GM21515 (cell line): ENCODE measurements around the gene TFF2.

Experiments
- ATAC-seq: cut with Tn5 transposase; IDR thresholded peaks from one replicate; pipeline ENCODE4 v1.9.1; 2021; ENCODE audit not compliant: unreplicated experiment

The TFF2 gene, protein sequence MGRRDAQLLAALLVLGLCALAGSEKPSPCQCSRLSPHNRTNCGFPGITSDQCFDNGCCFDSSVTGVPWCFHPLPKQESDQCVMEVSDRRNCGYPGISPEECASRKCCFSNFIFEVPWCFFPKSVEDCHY

DNA sequence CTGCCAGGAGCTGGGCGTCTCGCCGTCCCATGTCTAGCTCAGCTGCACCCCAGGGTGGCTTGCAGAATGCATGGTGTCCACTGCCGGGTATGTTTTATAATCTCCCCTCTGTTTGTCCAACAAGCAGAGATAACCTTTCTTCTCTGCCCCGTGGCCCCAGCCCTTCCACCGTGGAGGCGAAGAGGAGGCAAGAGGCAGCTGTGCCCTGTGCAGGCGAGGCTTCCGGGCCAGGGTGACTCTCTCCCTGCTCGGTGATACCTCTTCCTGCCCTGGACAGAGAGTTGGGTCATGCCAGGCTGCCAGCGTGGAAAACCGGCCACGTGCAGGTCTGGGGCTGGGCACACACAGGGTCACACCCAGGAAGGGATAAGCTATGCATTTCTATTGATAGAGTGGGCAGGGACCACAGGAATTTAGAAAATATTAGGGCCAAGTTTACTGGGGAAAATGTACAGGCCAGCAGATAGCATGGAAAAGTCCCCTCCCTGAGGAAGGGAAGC lies at the start of gene TFF2:
TSS of gene TFF2 (minus strand) at position 68 of the 500 bp plus-strand sequence. CDS start at position 31, 37 bp downstream.
- no peak for ATAC-seq

DNA sequence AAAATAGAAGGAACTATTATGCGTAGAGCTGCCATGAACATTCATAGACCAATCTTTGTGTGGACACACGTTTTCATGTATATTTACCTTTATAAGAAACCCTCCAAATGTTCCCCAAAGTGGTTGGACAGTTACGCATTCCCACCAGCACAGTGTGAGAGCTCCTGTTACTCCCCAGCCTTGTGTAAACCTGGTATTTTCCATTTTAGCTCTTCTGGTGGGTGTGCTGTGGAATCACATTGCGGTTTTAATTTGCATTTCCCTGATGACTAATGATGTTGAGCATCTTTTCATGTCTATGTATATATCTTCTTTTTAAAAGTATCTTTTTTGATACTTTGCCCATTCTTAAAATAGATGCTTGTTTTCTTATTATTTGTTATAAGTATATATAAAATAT lies 49.7 kb upstream of the TFF2 start:
- ATAC-seq, result no peak

DNA sequence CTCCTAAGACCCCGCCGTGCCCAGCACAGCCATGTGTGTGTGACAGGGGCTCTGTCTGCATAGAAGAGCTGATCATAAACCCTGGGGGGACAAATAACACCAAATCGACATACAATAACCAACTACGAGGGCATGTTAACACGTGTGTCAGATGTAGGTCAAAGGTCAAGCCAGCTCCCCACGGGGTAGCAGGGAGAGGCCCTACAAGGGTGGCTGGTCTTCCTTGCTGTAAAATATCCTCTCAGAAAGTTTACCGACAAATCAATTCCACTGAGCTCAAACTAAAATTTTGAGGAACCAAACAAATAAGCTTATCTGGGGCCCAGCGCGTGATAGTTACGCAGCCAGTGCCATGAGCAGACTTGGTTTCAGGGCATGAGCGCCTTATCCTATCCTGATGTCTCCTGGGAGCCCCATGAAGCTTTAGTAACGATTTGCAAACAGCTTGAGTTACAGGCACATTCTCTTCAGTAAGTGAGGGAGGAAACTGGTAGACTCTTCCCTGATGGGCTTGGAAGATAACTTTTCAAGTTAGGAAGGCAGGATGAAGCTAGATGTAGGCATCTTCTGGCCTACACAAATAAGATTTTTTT lies 47.7 kb upstream of the TFF2 start:
- ATAC-seq, result no peak

DNA sequence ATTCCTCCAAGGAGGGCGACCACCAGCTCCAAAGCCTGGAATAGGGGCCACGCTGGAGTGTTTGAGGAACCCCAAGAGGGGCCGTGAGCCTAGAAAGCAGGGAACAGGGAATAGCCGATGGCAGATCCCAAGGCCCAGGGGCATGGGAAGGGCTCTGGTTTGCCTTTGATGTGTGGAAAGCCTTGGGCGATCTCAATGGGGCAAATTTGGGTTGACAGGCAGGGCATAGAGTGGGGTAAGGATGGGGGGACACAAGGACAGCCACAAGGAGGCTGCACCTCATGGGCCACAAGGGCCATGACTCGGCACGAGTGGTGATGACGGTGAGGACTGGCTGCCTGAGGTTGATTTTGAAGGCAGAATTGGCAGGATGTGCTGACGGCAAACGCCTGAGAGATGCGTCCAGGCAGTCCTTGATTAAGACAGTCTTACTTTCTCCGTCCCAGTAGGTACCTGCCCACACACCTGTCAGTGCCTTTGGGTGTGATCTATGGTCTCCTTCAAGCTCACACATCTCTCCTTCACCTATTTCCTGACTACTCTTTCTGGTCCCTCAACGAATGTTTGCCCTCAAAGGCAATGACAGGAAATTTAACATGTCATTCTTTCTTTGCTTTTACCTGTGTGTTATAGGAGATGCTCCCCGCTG lies 47.1 kb upstream of the TFF2 start:
- no peak for ATAC-seq

DNA sequence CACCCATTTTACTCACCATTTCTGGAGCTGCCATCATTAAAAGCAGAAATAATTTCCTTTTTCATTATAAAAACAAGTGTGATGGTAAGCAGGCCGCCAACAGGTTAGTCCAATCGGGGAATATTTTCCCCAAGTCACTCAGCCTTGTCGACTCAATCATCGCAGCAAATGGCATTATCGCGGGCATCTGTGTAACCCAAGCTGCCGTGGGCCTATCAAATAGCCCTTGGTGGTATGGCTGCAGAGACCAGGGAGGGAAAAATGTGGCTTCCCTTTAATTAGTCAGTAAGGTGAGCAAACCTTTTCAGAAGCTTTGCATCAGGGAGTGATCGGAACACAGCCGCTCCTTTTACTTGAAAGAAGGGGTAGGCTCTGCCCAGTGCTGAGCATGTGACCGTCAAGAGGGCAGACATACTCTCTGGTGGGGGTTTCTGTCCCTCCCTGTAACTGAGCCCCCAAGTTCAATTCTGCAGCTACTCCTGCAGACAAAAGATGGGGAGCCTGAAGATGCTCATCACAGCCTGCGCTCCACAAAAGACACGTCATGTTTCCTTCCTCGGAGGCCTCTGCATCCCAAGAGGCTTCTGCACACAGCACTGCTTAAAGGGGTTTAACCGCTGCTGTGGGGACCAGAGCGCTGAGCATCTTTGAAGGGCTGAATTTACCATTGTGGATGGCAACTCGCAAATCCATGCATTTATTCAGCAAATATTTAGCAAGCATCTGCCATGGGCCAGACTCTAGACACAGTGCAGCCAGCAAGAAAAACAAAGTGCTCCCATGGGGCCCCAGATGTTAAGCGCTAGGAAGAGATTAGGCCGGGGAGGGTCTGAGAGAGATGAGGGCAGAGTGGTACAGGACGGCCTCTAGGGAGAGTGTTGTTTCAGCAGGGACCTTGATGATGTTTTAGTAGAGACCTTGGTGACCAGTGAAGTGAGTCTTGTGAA lies 46.3 kb upstream of the TFF2 start:
- ATAC-seq, result no peak

DNA sequence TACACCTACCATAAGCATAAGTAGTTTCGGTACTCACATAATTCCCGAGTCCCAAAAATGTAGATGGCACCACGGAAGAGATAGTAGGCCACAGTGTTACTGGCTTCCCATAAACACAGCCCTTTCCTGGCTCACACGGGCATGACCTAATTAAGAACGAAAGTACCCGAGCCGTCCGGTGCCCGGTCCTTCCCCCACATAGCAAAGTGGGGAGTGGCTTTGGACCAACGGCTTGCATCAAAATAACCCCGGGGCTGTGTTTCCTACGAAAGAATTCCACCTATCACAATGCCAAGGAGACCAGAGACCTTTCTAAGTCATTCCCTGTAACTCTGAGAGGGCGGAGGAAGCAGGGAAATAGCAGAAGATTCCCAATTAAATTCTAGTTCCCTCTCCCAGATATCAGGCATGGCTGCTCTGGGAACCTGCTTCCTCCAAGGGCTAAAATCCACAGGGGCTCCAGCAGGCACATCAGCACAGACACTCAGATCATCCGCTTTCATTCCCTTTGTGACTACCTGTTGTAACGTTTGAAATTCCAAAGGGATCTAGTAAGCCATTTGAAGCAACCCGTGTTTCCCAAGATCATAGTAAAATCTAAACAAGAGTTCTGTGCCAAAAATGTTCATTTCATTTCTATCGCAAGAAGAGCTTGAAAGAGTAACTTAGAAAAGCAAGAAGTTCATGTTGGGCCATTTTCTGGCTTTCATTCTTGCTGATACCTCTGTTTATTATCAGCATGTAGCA lies 45.3 kb upstream of the TFF2 start, which contains the start of gene TMPRSS3:
TSS of gene TMPRSS3 (minus strand) at position 148 of the 747 bp plus-strand sequence. CDS start 635 bp downstream, outside the sequence.
- ATAC-seq, result no peak

DNA sequence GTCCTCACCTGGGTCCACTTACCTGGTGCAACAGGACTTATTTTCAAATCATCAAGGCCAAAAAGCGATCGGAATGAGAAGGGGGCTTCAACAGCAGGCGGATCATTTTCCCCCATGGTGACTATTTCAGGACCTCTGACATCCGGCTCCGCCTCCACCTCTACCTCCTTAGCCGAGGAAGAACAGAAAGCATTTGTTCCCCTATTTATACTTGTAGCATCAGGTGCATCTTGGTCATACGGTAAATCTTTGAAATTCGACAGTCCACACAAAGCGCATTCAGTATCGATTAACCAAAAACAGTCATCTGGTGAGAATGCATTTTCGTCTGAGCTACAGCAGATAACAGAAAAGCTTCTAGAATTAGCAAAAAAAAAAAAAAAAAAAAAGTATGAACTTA lies 44.5 kb upstream of the TFF2 start:
- no peak for ATAC-seq

DNA sequence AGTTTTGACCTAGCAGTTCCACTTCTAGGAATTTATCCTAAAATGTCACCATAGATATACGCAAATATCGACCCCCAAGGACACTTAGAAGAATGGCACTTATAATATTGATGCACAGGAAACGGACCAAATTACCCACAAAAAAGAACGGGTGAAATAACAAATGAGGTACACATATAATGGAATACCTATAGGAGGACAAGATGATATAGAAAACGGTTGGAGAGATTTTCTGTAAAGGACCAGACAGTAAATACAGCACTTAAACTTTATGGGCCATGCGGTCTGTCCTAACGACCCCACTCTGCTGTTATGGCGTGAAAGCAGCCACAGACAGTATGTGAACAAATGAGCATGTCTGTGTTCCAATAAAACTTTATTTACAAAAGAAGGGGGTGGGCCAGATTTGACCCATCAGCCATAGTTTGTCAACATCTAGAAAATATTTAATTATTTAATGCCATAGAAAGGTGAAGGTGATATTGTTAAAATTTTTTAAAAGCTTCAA lies 42.7 kb upstream of the TFF2 start:
- no peak for ATAC-seq

DNA sequence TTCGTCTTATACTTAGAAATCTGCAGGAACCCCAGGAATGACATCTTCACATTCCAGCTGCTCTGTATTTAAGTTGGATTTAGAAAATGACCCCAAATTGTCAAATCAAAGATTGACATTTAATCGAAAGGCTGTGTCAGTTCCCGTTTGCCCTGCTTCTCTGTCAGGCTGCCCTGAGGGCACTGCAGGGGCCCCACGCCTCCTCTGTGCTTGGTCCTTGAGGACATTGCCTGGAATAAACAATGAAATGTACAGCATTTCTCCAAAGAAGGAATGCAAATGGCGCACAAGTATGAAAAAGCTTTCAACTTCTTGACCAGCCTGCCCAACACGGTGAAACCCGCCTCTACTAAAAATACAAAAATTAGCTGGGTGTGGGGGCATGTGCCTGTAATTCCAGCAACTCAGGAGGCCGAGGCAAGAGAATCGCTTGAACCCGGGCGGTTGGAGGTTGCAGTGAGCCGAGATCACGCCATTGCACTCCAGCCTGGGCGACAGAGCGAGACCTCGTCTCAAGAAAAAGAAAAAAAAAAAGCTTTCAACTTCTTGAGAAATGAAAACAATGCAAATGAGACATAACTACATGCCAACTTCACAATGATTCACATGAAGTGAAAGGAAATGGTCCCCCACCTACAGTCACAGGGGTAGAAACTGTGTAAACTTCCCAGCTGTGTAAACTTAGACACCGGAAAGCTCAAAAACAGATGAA lies 42.1 kb upstream of the TFF2 start:
- ATAC-seq, result peak; percentile 72

DNA sequence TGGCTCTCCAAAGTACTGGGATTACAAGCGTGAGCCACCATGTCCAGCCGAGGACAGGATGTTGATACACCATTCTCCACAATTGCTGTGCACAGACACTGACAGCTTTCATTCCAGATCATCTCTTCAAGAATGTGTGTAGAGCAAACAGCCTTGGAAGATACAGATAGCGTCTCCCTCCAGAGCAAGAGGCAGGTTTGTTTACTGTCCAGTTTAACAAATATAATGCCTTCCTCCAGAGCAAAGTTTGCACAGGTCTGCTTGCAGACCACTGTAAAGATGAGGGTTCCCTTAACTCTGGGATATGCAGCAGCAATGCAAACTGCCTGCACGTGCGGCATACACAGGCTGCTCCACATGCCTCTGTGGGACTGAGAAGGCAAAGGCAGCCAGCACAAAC lies 40.5 kb upstream of the TFF2 start:
- no peak for ATAC-seq

DNA sequence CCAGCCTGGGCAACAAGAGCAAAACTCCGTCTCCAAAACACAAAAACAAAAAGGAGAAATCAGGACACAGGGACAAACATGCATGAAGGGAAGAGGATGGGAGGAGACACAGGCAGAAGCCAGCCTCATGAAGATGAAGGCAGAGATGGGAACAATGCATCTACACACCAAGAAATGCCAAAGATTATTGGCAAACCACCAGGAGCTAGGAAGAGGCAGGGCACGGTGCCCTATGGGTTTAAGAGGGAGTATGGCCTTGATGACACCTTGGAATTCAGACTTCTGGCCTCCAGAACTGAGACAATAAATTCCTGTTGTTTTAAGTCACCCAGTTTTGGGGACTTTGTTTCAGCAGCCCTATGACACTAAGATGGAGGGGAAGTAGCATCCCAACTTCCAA lies 39.9 kb upstream of the TFF2 start:
- ATAC-seq, result no peak

DNA sequence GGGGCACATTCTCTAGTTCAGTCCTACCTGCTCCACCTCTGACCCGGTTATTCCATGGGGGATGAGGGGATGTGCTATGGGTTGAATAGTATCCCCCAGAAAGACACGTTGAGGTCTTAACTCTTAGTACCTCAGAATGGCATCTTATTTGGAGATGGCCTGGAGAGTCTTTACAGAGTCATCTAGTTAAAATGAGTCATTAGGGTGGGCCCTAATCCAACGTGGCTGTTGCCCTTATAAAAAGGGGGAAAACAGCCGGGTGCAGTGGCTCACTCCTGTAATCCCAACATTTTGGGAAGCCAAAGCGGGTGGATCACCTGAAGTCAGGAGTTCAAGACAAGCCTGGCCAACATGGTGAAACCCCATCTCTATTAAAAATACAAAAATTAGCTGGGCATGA lies 39.4 kb upstream of the TFF2 start:
- ATAC-seq, result no peak

DNA sequence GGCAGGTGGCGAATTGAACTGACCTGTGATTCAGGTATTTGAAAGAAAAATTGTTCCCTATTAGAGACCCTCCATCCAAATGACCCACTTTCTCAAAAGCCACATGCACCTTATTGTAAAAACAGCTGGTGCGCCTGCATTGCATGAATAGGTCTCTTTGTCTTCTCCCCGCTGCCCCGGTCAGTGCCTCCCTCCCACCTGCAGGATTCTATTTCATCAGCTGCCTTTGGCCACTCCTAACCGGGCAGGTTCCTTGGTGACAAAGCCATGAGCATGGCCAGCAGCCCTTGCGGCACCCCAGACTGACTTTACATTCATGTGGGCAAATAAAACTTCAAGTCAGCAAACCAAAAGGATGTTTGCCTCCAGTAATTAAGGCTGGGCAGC lies 38.6 kb upstream of the TFF2 start:
- ATAC-seq, result no peak

DNA sequence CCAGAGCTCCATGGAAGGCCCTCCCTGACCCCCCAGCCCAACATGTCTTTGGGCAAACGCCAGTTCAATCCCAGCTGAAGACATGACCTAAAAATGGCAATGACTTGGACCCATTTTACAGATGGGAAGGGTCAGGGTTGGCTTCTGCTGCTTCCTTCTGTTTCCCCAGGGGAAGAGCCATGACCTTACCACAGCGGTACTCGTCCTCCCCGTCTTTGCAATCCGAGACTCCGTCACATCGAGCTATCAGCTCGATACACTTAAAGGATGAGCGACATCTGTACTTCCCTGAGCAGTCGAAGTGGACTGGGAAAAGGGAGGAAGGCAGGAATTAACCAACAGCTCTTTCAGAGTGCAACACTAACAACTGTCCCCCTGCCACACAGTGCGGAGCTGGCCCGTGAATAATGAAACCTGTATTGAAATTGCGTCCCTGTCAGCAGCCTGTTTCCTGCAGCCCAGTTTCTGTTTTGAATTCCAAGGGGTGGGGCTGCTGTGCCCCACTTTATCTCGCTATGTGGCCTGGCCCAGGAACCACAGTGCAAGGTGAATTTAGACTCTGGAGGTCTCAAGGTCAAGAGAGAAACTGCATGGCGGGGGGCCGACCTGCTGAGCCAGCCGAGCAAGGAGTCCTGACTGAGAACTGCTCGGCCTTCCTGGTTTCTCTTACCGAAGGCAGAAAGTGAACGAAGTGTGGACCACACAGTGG lies 38.1 kb upstream of the TFF2 start:
- no peak for ATAC-seq

DNA sequence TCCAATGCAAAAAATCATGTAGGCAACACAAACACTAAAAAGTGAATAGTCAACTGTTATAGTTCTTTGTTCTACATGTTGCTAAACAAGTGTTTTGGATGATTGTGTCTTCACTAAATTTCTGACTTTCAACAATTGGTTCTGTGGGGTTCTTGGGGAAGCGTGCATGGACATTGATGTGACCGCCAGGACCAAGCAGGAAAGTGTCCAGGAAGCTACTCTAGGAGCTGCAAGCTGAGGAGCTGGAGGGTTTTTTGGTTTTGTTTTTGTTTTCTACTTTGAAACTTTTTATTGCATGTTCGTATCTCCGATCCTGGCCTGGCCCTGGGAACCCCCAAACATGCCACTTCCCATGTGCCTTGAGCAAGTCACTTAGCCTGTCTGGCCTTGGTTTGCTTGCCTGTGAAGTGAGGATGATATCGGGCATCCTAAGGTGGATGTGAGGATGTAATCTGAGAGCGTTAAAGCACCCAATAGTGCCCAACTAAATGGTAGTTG lies 37.1 kb upstream of the TFF2 start:
- no peak for ATAC-seq

DNA sequence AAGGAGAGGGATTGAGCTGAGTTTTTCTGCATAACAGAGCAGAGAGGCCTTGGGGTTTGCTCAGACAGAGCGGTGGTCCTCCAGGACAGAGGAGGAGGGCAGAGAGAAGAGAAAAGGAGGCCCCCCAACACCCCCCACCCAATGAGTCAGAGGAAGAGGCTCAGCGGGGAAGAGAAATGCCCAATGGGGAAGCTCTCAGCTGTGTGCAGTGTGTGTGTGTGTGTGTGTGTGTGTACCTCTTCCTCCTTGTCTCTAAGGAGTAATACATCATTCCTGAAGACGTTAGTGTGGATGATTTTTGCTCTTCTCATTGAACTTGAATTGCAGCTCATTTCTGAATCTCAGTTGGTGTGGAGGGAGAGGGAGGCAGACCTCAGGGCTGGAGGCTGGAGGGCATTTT lies 36.4 kb upstream of the TFF2 start:
- no peak for ATAC-seq

DNA sequence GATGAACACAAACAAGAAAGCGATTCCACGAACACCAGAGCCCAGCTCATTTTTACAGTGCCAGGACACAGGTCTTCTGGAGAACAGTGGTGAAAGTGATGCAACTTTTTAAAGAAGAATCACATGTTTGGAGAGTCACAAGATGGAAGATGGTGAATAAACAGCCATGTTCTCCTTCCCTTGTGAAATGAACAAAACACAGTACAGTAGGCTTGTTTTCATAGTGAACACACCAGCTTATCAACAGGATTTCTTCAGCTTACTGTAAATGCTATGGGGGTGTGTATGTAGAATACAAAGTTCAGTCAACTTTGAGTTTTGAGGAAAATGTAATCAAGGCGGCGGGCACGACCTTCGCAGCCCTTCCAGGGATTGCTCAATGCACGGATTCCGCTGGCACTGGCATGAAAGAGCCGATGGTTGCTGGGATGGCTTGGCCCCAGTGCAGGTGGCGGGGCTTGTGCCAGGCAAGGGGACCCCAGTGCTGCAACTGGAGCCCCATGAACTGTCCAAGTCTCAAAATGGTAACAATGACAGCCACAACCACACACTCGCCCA lies 35.3 kb upstream of the TFF2 start:
- no peak for ATAC-seq

DNA sequence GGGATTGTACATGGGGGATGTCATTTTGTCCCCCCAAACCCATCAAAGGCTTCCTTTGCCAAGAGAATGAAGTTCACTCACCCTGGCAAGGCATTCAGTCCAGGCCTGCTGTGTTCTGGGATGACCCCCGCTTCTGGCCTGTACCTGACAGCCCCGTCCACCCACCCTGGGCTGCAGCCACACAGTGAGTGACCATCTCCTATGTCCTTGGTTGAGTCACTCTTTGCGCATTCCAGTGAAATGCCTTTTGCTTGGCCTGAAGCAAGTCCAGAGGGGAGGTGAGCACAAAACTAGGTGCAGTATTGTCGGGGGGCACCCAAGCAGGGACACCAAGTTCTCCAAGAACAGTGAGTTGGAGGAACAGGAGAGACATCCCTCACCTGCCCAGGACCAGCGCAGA lies 34.8 kb upstream of the TFF2 start:
- no peak for ATAC-seq

DNA sequence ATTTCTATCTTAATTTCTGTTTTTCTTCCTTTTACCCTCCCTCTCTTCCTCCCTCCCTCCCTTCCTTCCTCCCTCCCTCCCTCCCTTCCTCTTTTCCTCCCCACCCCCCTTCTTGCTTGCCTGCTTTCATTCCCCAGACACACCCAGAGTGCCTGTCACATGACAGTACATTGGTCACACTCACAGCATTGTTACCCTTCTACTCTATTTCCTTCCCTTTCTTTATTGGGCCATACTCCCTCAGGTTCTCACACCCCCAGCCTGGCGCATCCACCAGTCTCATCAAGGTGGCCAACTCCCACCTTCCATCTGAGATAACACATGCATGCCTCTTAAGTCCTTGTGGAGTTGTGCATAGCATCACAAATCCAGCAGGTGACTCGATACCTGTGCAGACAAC lies 34.2 kb upstream of the TFF2 start:
- ATAC-seq, result no peak
